Measurements from ENCODE around the gene TBPL1.

- TF ChIP-seq CTCF (conservative IDR thresholded peaks at IDR 0.05; ENCODE audit: low read length) (no peak), EZH2phosphoT487 (IDR thresholded peaks at IDR 0.05; ENCODE audit: borderline replicate concordance) (no peak)
These were observed 36.5 kb downstream of the TBPL1 start for GRCh38 chr6:133989525-133989924.

Measured in Loucy (cell line).